Measurements from ENCODE around the gene SULT1E1.
"Not testable (repeated sequence)": the region's sequence is repeated elsewhere in the genome, so short reads cannot be mapped to it uniquely, and the experiment has no call there.

SULT1E1 gene

DNA sequence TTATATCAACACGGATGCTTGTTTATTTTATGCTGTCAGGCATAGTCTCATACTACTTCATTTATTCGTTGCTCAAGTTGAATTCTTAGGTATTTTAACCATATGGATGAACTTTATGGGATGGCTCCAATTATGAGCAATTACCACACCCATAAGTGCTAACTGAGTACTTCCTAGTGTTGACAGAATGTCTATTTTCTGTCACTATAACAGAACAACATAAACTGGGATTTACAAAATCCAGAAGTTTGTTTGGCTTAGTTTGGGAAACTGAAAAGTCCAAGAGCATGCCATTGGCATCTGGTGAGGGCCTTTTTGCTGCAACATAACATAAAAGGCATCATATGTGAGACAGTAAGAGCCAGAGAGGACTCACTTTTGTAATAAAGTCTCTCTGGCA is 21.0 kb downstream of the SULT1E1 start:
- DNase-seq = no peak

DNA sequence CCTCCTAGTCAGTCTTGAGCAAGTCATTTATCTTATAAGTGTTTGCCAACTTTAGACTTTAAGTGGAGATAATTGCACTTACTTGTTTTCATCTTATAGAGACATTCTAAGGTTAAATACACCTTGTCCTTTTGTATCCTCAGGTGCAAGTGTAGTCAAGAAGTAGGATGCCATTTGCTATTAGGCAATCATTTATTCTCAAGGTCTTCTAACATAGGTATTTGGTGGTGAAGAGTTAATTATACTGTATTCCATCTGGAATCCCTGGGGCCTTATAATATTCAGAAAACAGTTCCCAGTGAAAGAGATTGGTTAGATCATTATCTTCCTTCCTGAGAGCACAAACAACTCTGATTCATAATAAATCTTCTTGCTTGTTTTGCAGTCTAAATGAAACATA is 23.7 kb downstream of the SULT1E1 start:
- no peak for DNase-seq

DNA sequence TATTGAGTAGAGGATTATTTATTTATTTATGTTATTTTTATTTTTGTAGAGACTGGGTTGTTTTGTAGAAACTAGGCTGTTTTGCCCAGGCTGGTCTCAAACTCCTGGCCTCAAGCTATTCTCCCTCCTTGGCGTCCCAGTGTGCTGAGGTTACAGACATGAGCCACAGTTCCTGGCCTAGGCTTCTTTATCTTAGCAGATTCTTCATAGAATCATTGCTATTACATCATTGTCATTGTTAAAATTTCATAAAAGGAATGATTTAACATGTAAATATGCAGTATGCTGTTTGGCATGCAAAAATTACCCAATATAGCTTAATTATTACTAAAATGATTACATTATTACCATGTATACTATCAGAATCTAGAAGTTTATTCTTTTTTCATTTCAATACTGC is 24.2 kb downstream of the SULT1E1 start:
- no peak for DNase-seq

DNA sequence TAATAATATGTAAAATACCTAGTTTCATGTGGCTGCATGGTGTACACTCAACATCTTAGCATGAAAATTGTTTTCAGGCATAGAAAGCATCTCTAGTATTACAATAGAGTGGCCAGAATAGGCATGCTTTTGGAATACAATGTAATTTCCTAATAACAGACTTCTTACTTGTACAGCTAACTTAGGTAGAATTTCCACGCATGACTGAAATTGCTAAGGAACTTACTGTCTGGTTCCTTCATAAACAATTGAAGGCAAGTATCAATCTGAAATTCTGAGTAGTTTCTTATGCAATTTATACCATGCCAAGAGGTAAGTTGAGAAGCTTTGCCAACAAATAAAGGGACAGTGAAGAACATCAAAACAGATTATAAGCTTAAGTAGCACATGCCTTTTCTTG is 26.7 kb downstream of the SULT1E1 start:
- no peak for DNase-seq

DNA sequence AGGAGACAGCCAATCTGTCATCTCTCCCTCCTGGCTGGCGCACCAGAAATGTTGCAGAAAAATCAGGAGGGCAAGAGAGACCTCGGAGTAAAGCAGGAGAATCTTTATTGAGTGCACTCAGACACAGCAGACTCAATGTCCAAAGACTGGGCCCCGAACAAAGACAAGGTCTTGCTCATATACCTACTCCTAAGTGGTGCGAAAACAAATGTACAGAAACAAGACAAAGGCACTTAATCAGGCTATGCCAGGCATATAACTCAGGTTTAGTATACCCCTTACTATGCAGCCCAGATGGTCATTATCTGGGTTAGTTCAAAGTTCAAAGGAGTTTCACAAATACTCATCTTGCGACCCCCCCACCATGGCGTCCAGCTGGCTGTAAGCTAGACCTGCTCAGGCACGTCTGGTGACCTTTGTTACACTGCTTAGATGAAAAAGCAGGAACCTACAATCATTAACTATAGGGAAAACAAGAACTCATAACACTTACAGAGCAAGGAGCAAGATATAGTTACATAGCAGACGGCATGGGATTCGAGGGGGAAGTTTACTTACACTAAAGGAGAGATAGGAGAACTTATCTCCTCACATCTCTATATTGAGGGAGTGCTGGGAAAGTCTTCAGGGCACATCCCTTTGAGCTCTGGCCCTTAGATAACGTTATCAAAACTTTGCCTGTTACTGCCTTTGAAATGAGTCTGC is 27.5 kb downstream of the SULT1E1 start:
- no peak for DNase-seq

DNA sequence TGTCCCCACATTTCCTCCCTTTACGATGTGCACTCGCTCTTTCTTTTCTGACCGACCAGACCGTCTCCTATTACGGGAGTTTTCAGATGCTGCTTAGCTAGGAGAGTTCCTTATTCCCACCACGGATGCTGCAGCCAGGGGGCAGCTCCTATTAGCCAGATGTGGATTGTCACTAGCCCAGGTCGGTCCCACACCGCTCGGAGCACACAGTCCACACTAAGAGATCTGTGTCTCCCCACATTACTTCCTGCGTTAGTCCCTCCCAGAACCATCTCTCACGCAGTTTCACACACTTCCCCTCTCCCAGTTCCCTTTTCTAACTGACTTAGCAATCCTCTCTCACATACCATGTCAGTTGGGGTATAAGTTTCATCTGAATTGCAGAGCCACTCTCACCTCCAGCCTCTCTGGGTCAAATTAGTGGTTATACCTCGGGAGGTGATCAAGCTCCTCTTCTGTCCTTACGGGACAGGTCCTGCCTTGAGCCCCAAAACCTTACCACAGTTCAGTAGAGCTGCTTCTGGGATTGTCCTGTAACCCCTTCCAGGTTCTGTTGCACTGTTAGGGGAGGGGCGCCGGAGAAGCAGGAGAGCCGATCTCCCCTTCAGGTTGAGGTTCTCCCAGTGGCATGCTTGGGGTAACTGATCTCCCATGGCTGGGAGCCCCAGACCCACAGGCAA is 28.2 kb downstream of the SULT1E1 start:
- no peak for DNase-seq

DNA sequence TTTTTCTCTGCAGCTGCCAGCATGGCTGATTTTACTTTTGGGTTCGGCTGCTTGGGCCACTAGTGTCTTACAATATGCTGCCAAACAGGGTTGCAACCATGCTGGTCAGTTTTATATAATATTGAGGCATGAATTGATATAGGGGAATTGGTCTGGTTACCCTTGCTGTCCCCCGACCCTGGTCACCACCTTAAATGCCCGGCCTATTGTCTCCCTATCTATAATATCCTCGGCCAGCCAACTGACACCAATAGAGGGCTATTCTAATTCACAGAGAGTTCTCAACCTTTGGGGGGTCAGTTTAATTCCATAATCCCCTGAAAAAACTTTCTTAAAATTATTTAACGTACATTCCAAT is 28.7 kb downstream of the SULT1E1 start:
- no peak for DNase-seq

DNA sequence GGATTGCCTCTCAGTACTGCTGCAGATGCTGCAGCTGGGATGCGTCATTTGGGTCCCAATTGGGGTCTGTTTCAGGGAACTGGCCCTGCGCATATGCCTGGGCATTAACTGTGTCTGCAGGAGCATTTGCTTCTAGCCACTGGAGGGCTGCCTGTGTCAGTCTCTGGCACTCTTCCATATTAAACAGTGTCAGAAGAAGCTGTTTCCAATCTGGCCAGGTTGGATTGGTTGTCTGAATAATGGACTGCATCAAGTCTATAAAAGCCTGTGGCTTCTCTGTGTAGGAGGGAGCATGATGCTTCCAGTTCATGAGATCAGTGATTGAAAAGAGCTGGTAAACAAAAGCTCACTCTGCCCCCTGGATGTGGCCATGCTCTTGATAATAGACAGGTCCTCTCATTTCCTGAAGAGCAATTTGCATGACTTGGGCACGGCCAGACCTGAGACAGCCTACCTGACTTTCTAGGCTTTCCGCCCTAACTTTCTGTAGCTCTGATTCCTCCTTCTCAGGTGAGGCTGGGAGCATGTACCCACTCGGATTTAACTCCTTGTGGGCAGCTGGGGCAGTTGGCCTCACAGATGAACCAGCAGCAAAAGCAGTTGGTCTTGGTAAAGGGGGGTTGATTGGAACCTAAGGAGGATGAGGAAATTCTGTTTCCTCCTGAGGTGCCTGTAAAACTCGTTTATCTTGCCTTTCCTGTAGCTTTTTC is 29.2 kb downstream of the SULT1E1 start:
- DNase-seq = no peak

DNA sequence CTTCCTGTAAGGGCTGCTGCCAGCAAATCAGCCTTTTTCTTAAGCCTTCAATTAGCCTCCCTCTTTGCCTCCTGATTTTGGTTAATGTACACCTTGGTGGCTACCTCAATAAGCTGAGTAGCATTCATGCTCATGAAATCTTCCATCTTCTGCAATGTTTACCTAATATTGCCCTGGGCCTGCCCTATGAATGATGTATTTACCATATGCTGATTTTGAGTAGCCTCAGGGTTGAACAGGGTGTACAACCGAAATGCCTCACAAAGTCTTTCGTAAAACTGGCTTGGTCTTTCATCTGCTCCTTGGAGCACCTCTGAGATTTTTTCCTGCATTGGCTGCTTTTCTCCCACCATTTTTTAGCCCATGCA is 29.8 kb downstream of the SULT1E1 start:
- DNase-seq = no peak

DNA sequence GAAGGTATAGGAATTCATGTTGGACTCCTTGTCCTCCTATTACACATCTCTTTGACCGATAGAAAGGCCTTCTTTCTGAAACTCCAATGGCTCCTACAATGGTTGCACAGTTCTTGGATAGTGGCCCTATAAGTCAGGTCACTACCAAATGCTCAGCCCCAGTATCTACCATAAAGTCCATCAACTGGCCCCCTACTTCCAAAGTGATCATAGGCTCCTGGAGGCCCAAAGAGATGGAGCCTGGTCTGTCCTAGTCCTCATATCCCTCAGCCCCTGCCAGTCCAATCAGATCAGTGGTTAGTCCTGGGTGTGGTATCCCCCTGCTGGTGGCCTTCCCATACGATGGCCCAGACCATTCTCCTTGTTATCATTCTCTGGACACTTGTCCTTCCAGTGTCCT is 30.3 kb downstream of the SULT1E1 start:
- no peak for DNase-seq

DNA sequence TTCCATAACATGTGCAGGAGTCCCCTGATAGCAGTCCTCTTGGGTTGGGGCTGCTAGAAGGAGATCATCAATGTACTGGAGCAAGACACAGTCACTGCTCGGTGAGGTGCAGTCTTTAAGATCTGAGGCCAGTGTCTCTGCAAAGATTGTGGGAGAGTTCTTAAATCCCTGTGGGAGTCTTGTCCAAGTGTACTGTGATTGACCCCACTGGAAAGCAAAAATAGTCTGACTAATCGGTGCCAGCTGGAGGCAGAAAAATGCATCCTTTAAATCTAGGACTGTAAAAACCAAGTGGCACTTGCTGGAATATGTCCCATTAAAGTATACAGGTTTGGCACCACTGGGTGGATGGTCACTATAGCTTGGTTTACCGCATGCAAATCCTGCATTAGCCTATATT is 31.1 kb downstream of the SULT1E1 start:
- no peak for DNase-seq

DNA sequence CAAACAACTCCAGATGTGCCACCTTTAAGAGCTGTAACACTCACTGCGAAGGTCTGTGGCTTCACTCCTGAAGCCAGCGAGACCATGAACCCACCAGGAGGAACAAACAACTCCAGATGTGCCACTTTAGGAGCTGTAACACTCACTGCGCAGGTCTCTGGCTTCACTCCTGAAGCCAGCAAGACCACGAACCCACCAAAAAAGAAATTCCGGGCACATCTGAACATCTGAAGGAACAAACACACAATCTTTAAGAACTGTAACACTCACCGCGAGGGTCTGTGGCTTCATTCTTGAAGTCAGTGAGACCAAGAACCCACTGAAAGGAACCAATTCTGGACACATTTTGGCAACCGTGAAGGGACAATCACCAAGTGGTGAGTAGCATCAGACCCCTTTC is 34.9 kb downstream of the SULT1E1 start:
- DNase-seq = not testable (repeated sequence)

DNA sequence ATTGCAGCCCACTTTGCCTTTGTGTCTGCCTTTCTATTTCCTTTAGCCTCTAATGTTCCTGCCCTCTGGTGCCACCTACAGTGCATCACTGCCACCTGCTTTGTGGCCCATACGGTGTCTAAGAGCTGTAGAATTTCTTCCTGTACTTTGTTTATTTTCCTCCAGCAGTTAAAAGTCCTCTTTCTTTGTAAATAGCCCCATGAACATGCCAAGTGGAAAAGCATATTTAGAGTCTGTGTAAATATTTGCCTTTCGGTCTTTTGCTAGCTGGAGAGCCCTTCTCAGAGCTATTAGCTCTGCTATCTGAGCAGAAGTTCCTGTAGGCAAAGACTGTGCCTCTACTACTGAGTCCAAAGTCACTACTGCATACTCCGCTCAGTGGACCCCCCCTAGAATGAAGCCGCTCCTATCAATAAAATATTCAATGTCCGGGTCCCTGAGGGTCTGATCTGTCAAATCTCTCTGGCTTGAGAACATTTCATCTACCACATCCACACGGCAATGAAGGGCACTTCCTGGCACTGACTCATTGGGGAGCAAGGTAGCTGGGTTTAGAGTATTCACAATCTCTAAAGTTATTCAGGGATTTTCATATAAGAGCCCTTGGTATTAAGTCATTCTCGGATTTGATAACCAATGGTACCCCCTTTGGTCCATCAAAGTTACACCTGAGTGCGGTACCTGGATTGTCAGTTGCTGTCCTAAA is 36.3 kb downstream of the SULT1E1 start:
- DNase-seq = peak; percentile 51 to 55

DNA sequence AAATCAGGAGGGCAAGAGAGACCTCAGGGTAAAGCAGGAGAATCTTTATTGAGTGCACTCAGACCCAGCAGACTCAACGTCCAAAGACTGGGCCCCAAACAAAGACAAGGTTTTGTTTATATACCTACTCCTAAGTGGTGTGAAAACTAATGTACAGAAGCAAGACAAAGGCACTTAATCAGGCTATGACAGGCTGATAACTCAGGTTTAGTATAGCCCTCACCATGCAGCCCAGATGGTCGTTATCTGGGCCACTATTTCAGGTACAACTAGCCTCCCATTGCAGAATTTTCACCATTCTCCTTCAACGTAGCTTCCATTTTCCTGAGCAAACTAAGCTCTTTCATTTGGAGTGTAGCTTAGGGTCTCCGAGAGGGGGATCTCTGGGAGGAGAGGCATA is 36.9 kb downstream of the SULT1E1 start:
- no peak for DNase-seq

DNA sequence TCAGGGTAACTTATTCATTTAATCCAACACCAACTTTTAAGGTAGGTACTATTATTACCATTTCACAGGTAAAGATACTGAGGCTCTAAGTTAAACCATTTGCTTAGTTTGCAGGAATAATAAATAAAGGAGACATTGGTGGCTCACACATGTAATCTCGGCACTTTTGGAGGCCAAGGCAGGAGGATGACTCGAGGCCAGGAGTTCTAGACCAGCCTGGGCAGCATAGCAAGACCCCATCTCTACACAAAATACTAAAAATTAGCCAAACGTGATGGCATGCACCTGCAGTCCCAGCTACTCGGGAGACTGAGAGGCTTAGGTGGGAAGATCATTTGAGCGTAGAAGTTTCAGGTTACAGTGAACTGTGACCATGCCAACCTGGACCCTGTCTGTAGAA is 37.7 kb downstream of the SULT1E1 start:
- DNase-seq = no peak

DNA sequence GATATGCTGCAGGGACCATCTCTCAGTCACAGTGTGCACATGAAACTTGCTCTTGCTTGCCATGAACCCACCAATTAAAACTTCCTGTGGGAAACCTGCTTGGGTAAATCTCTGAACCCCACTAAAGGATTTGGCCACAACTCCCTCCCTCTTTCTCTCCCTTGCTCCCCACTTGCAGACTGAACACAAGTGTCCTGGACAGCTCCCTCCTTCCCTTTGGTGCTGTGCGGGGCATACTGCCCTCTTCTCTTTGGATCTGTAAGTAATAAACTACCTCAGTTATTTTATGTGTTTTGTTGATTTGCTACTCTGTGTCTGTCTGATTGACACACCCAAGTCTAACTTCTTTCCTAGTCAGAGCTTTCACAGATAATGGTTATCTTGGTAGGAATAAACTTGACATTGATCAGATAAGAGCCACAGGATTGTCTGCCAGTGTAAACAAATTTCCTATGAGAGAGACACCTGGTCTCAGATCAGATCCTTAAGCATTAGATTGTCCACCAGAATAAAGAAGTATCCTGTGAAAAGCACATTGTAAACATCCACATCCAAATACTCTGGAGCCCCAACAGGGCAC is 41.8 kb downstream of the SULT1E1 start:
- no peak for DNase-seq

DNA sequence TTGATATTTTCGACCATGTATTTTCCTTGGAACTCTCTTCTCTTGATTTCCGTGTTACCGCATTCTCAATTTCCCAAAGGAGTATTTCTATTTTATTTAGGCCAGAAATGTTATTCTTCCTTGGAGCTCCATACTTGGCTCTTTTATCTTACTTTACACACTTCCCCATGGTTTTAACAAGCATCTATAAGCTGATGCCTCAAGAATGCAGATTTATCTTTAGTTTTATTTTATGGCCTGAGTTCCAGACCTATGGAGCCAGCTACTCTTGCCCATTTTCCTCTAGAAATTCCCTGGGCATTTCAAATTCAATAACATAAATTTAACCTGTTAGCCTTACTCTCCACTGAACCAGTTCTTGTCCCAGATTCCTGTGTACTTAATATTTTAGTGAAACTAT is 43.7 kb downstream of the SULT1E1 start:
- DNase-seq = no peak

DNA sequence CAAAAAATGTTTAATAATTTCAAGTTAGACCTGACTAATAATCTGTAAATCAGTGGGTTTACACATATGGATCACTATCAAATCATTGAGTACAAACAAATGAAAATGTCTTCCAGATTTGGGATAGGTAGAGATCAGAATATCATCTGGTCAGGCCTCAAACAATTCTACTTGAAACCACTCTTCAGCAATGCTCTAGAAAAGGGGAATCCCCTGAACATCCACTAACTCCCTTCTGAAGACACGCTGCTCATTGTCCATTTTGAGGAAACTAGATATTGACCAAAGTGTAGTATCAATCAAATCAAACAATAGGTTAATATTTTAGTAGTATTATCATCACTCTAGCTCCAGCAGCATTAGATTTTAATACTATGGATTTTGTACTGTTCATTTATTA is 46.3 kb downstream of the SULT1E1 start:
- DNase-seq = no peak

DNA sequence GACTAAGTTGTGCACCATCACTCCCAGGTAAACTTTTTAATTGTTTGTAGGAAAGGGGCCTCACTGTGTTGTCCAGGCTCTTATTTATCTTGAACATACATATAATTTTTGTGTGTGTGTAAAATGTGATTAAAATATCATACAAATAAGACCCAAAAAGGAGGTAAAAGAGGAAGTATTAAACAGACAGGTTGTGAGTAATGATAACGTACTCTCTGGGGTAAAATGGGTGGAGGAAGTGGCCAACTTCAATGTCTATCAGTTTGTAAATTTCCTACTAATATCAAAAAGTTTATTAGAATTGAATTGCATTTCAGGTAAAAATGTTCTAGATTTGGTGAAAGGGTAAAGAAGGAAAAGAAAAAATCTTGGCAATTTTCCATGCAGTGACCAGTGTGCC is 48.8 kb downstream of the SULT1E1 start:
- DNase-seq = no peak

DNA sequence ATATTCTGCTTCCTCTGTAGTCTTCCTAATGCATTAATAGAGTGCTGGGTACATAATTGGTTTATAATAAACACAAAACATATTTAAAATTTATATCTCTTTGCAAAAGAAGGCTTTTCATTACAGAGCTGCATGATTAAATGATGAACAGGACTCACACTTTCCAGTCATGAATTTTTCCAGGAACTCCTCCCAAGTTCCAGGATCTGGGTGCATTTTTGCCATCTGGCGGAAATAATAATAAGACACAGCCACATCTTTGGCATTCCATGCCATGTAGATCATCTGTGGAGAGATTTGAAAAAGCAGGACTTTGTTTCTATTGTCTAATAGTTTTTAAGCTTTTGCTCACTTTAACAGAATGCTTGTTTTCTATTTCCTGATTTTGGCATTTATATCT is 59.3 kb downstream of the SULT1E1 start:
- DNase-seq = no peak

DNA sequence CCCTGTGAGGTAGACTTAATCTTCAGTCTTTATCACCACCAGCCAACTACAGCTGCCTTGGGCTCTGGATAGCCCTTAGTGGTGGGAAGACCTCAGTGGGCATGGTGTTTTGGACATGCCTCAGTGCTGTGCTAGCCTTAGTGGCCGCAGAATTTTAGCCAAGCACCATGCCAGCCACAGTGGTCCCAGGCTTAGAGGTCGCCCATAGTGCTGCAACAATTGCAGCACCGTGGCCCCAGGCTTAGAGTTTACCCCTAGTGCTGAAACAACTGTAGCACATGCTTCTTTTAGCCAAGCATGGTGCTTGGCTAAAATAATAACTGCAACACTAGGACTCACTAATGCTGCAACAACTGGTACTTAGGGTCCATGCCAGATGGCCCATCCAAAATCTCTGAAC is 60.6 kb downstream of the SULT1E1 start:
- DNase-seq = no peak

DNA sequence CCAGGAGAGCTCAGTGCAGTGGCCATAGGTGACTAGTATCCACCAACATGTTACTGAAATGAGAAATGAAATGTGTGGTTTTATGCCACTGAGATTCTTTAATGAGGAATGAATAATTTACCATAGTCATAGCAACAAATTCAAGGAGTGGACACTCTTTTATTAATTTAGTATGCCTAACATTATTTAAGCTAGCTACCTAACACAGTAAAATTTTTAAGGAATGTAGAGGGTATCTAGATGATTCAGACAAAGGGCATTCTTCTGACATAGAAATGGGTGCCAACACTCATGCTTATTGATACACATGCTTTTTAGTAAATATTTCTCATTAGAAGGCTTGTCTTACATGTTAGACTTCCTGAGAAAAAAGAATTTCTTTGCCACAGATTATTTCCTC is 66.2 kb downstream of the SULT1E1 start:
- DNase-seq = no peak

All from activated T-cell treated with anti-CD3 and anti-CD28 coated beads, Interleukin-2, amount 50 U/mL, for 48 hours (primary cell).